K562 (cell line): ENCODE data around the gene CDKN2AIPNL. TPM values are rescaled to one million over a fixed set of nuclear protein-coding genes. Genes with fewer than 3 reads are reported as not detected.

Source experiments
- BRD9 ChIP-seq: fragments of 450-650 bp; IDR thresholded peaks from 2 replicates; pipeline ENCODE4 v1.6.1; 2018; ENCODE audit warnings: low read depth; ENCODE audit not compliant: partially characterized antibody
- CLOCK ChIP-seq: fragments of 250-450 bp; sonication (Bioruptor Pico); IDR thresholded peaks from 2 replicates; pipeline ENCODE4 v1.4.0; 2020; ENCODE audit warnings: mild to moderate bottlenecking, moderate library complexity, borderline replicate concordance
- ETV1 ChIP-seq: fragments of 450-650 bp; conservative IDR thresholded peaks from 2 replicates; pipeline ENCODE4 v1.6.1; 2016; ENCODE audit warnings: missing genetic modification characterization, control low read depth, low read depth, missing compliant biosample characterization
- HMGXB4 ChIP-seq: sonication (generic); formaldehyde crosslinking; IDR thresholded peaks from 2 replicates; pipeline ENCODE4 v1.8.1; 2023; ENCODE audit warnings: mild to moderate bottlenecking, missing genetic modification reagents
- IRF9 ChIP-seq: fragments of 450-650 bp; IDR thresholded peaks from 2 replicates; pipeline ENCODE4 v1.6.1; 2016; ENCODE audit warnings: missing biosample characterization, missing genetic modification characterization
- NCOA2 ChIP-seq, 2 experiments: fragments of 450-650 bp; IDR thresholded peaks; 2 replicates each; pipeline ENCODE4 v1.6.1; 2018; ENCODE audit warnings: mild to moderate bottlenecking in 2 of 2, moderate library complexity in 1 of 2; ENCODE audit not compliant: partially characterized antibody in 2 of 2
- RHOXF2B ChIP-seq: fragments of 250-450 bp; sonication (Bioruptor Pico); conservative IDR thresholded peaks from 2 replicates; pipeline ENCODE4 v1.5.1; 2021
- ZNF184 ChIP-seq: sonication (generic); formaldehyde crosslinking; IDR thresholded peaks from 2 replicates; pipeline ENCODE4 v1.5.0; 2020; ENCODE audit warnings: missing genetic modification reagents
- ZZZ3 ChIP-seq: fragments of 450-650 bp; IDR thresholded peaks from 2 replicates; pipeline ENCODE4 v1.6.1; 2016; ENCODE audit warnings: antibody characterized with exemption, mild to moderate bottlenecking, moderate library complexity
- polyA plus RNA-seq, 8 experiments: library from polyadenylated mRNA; depleted of rRNA in 4 of 8; stranded (reverse) in 5 of 8; unstranded in 3 of 8; fragments of >200 nt; fragmentation: Nextera tagmentation in 2 of 8; fragmentation: Illumina TruSeq in 1 of 8; extraction: Ambion mirVana in 2 of 8; extraction: Trizol in 1 of 8; gene quantifications; 2 replicates each; pipeline versions ENCODE4 v1.2.1 to v1.2.3, GENCODE V29; 2011 to 2014; ENCODE audit warnings: inconsistent platforms in 1 of 8, missing spikeins in 1 of 8
- total RNA-seq, 7 experiments: library from RNA; depleted of rRNA in 6 of 7; stranded (reverse); fragments of >200 nt in 6 of 7; fragmentation: Illumina TruSeq in 2 of 7; extraction: Trizol in 2 of 7; gene quantifications; 2 replicates each; pipeline versions ENCODE4 v1.2.1 to v1.2.3, GENCODE V29; 2011 to 2021; ENCODE audit warnings: low replicate concordance in 1 of 7

Gene CDKN2AIPNL
- total and polyA plus RNA-seq, 9 of the 15 experiments (the other 6 are each of a cell fraction or from before 2014, with no cell fraction given): 19.9 to 46.9 (median 42.2) TPM

GRCh38 chr5:134417707-134418106 is 6.0 kb upstream of the CDKN2AIPNL start (continued):
- TF ChIP-seq CLOCK (CRISPR knock-in tag) (no peak), RHOXF2B (CRISPR knock-in tag) (no peak), BRD9 (no peak), ZNF184 (CRISPR knock-in tag) (no peak), IRF9 (tag) (no peak), HMGXB4 (CRISPR knock-in tag) (no peak), NCOA2 (IDR thresholded peaks at IDR 0.05; ENCODE audit: partially characterized antibody in 2 of 2) (no peak), ZZZ3 (no peak), ETV1 (tag) (no peak)
